Heart left ventricle (tissue), 13 donors: ENCODE results near the gene H2BW2.

Source experiments
- CTCF ChIP-seq, 12 donors: fragments of 200-600 bp; sonication (generic) in 4 of 12; IDR thresholded peaks; one replicate each; pipeline versions ENCODE4 v1.5.0 to v1.8.0; 2018 to 2022; ENCODE audit warnings: antibody characterized with exemption in 12 of 12, mild to moderate bottlenecking in 5 of 12
- POLR2A ChIP-seq, 2 donors: fragments of 450-650 bp; IDR thresholded peaks; one replicate each; pipeline ENCODE4 v1.6.1; 2017; ENCODE audit warnings: antibody characterized with exemption in 2 of 2, mild to moderate bottlenecking in 2 of 2, moderate library complexity in 2 of 2
- donor health status: ischemic (EF 13 %, LVEDD 7.1; RV severe dilation, severe dysfunction).
- donor health status: DM: no; HTN: yes; CAD: no.
- donor health status: DM: no; HTN: no; CAD: no.
- donor health status: ischemic (EF 25% LVEDD 6.9; RV normal size, moderate dysfunction).
- donor health status: ischemic (EF 25% LVEDD 5.7; RV mildly dilated, moderate dysfunction).
- donor health status: ischemic (EF 35%, LVEDD 5.7; RV mildly dilated, moderate dysfunction).
- donor health status: nonischemic (EF 11% LVEDD 7.7; RV severe dilation, severe dysfunction).
- donor health status: DM: yes; HTN: yes; CAD: no.
- donor health status: PGD.
- donor health status: ischemic (EF 29% LVEDD 5.4; RV normal size, mild dysfunction).
- donor health status: nonischemic (EF 23%, LVEDD 6.1; RV moderate dilation, normal function).

GRCh38 chrX:104045642-104046041 lies 5.9 kb downstream of the H2BW2 start:
- no peak for TF ChIP-seq CTCF (IDR thresholded peaks at IDR 0.05)
- TF ChIP-seq POLR2A (IDR thresholded peaks at IDR 0.05), result no peak
